IMR-90 (cell line): ENCODE data around the gene ORM1. TPM values are rescaled to one million over a fixed set of nuclear protein-coding genes. Genes with fewer than 3 reads are reported as not detected.

Source experiments
- ATAC-seq: fragments of 200-7000 bp; cut with Tn5 transposase; 2 replicates; pipeline ENCODE4 v1.9.1; 2020; ENCODE audit warnings: low read depth, mild to moderate bottlenecking, moderate library complexity
- BruUV-seq: library from RNA; stranded (reverse); fragments of 400-500 nt; replicated peaks from 2 replicates; lab custom pipeline; 2021; lab: Mats Ljungman, UMichigan
- CTCF ChIA-PET: fragments of 300-600 bp; formaldehyde crosslinking; extraction: SDS; loops from one replicate; lab custom pipeline; 2021; ENCODE audit warnings: antibody characterized with exemption; lab: Yijun Ruan, JAX
- POLR2A ChIA-PET: fragments of 300-600 bp; sonication (Branson Sonifier 250); formaldehyde crosslinking; loops from one replicate; lab custom pipeline; 2022; ENCODE audit warnings: antibody characterized with exemption; ENCODE audit not compliant: unreplicated experiment; lab: Charles Lee
- DNase-seq: peaks from one replicate; pipeline ENCODE4 v3.0.0; 2013
- H2AFZ ChIP-seq: replicated peaks from 2 replicates; pipeline ENCODE3; 2013; ENCODE audit warnings: low read length, mild to moderate bottlenecking; ENCODE audit not compliant: poor library complexity
- H2AK5ac ChIP-seq: 2 replicates; pipeline ENCODE4 v1.6.1; 2013; ENCODE audit warnings: low read depth, low read length, inconsistent platforms
- H2AK9ac ChIP-seq: replicated peaks from 2 replicates; pipeline ENCODE3; 2013; ENCODE audit warnings: mild to moderate bottlenecking, low read depth, low read length, moderate library complexity; ENCODE audit not compliant: poor library complexity
- H2BK120ac ChIP-seq: 2 replicates; pipeline ENCODE4 v1.6.1; 2013; ENCODE audit warnings: low read depth, low read length, inconsistent platforms
- H2BK15ac ChIP-seq: 3 replicates; pipeline ENCODE4 v1.6.1; 2013; ENCODE audit warnings: low read depth, low read length, inconsistent platforms
- H2BK20ac ChIP-seq: 2 replicates; pipeline ENCODE4 v1.6.1; 2013; ENCODE audit warnings: low read depth, mild to moderate bottlenecking, inconsistent platforms, low read length, moderate library complexity
- H2BK5ac ChIP-seq: 2 replicates; pipeline ENCODE4 v1.6.1; 2013; ENCODE audit warnings: mild to moderate bottlenecking, low read depth, low read length, inconsistent platforms; ENCODE audit not compliant: poor library complexity, severe bottlenecking
- H3K14ac ChIP-seq: replicated peaks from 2 replicates; pipeline ENCODE4 v1.6.1; 2013; ENCODE audit warnings: low read depth, low read length, inconsistent platforms
- H3K18ac ChIP-seq: 2 replicates; pipeline ENCODE4 v1.6.1; 2013; ENCODE audit warnings: low read depth, low read length, control low read depth
- H3K23ac ChIP-seq: 2 replicates; pipeline ENCODE4 v1.6.1; 2013; ENCODE audit warnings: low read depth, low read length, inconsistent platforms
- H3K27ac ChIP-seq: 2 replicates; pipeline ENCODE4 v1.5.1; 2013; ENCODE audit warnings: mild to moderate bottlenecking, control low read depth, low read length; ENCODE audit not compliant: insufficient read depth
- H3K27me3 ChIP-seq: 2 replicates; pipeline ENCODE4 v1.6.1; 2013; ENCODE audit warnings: low read length; ENCODE audit not compliant: control insufficient read depth, insufficient read depth
- H3K36me3 ChIP-seq: 2 replicates; pipeline ENCODE4 v1.6.1; 2013; ENCODE audit warnings: low read length, mixed read lengths; ENCODE audit not compliant: control insufficient read depth, insufficient read depth
- H3K4ac ChIP-seq: 2 replicates; pipeline ENCODE4 v1.6.1; 2013; ENCODE audit warnings: low read depth, low read length, inconsistent platforms
- H3K4me1 ChIP-seq: 2 replicates; pipeline ENCODE4 v1.6.1; 2013; ENCODE audit warnings: low read length, mixed read lengths; ENCODE audit not compliant: control insufficient read depth, insufficient read depth
- H3K4me2 ChIP-seq: 2 replicates; pipeline ENCODE4 v1.6.1; 2013; ENCODE audit warnings: low read depth, mild to moderate bottlenecking, control low read depth, low read length, moderate library complexity
- H3K4me3 ChIP-seq: 2 replicates; pipeline ENCODE4 v1.5.1; 2013; ENCODE audit warnings: low read depth, mild to moderate bottlenecking, control low read depth, low read length, moderate library complexity; ENCODE audit not compliant: insufficient read depth
- H3K56ac ChIP-seq: 2 replicates; pipeline ENCODE4 v1.6.1; 2013; ENCODE audit warnings: low read length, inconsistent platforms; ENCODE audit not compliant: insufficient read depth; ENCODE audit errors: extremely low read depth
- H3K79me1 ChIP-seq, 2 experiments: 2 replicates each; pipeline ENCODE4 v1.6.1; 2013; ENCODE audit warnings: low read length in 2 of 2, inconsistent platforms in 1 of 2, low read depth in 1 of 2
- H3K9ac ChIP-seq: 2 replicates; pipeline ENCODE4 v1.6.1; 2013; ENCODE audit warnings: low read depth, low read length, control low read depth
- H3K9me1 ChIP-seq: 2 replicates; pipeline ENCODE4 v1.6.1; 2013; ENCODE audit warnings: low read length, inconsistent platforms; ENCODE audit not compliant: insufficient read depth
- H3K9me3 ChIP-seq: 2 replicates; pipeline ENCODE4 v1.6.1; 2013; ENCODE audit warnings: low read length; ENCODE audit not compliant: control insufficient read depth, insufficient read depth
- H4K20me1 ChIP-seq: 2 replicates; pipeline ENCODE4 v1.6.1; 2013; ENCODE audit warnings: low read length, inconsistent platforms; ENCODE audit not compliant: insufficient read depth
- H4K5ac ChIP-seq: 2 replicates; pipeline ENCODE4 v1.6.1; 2013; ENCODE audit warnings: mild to moderate bottlenecking, low read depth, low read length, control low read depth
- H4K8ac ChIP-seq, 2 experiments: 2 replicates each; pipeline ENCODE4 v1.6.1; 2013; ENCODE audit warnings: low read depth in 2 of 2, low read length in 2 of 2, control low read depth in 1 of 2, inconsistent platforms in 1 of 2
- H4K91ac ChIP-seq: 2 replicates; pipeline ENCODE4 v1.6.1; 2013; ENCODE audit warnings: low read depth, low read length, inconsistent platforms; ENCODE audit not compliant: insufficient read depth
- BHLHE40 ChIP-seq: fragments of 150-350 bp; IDR thresholded peaks from 2 replicates; pipeline ENCODE4 v1.6.1; 2016; ENCODE audit warnings: mild to moderate bottlenecking, low read depth, low read length
- CHD1 ChIP-seq: IDR thresholded peaks from 2 replicates; pipeline ENCODE4 v1.6.1; 2012; ENCODE audit warnings: low read depth, low read length, improper control_type of control experiment
- FOS ChIP-seq: fragments of 150-350 bp; IDR thresholded peaks from 2 replicates; pipeline ENCODE4 v1.6.1; 2016; ENCODE audit warnings: low read depth, low read length
- MAFK ChIP-seq: IDR thresholded peaks from 2 replicates; pipeline ENCODE4 v1.6.1; 2012; ENCODE audit warnings: low read depth, low read length, improper control_type of control experiment
- MAZ ChIP-seq: IDR thresholded peaks from 2 replicates; pipeline ENCODE4 v1.6.1; 2012; ENCODE audit warnings: low read depth, mild to moderate bottlenecking, low read length, improper control_type of control experiment, moderate library complexity, borderline replicate concordance
- MXI1 ChIP-seq: IDR thresholded peaks from 2 replicates; pipeline ENCODE4 v1.6.1; 2012; ENCODE audit warnings: low read depth, mild to moderate bottlenecking, low read length, moderate library complexity, borderline replicate concordance
- NFE2L2 ChIP-seq: fragments of 150-350 bp; IDR thresholded peaks from 2 replicates; pipeline ENCODE4 v1.6.1; 2016; ENCODE audit warnings: low read depth, mild to moderate bottlenecking, low read length
- POLR2A ChIP-seq: IDR thresholded peaks from 2 replicates; pipeline ENCODE4 v1.6.1; 2012; ENCODE audit warnings: mild to moderate bottlenecking, low read depth, low read length
- RAD21 ChIP-seq: IDR thresholded peaks from 2 replicates; pipeline ENCODE4 v1.6.1; 2012; ENCODE audit warnings: low read length, improper control_type of control experiment
- RCOR1 ChIP-seq: IDR thresholded peaks from 2 replicates; pipeline ENCODE4 v1.6.1; 2012; ENCODE audit warnings: mild to moderate bottlenecking, low read length, improper control_type of control experiment; ENCODE audit not compliant: insufficient replicate concordance
- RFX5 ChIP-seq: IDR thresholded peaks from 2 replicates; pipeline ENCODE4 v1.8.0; 2012; ENCODE audit warnings: low read depth, mild to moderate bottlenecking, low read length, moderate library complexity
- SMC3 ChIP-seq: fragments of 150-350 bp; IDR thresholded peaks from 2 replicates; pipeline ENCODE4 v1.6.1; 2016; ENCODE audit warnings: low read depth, mild to moderate bottlenecking, antibody characterized with exemption, low read length, moderate library complexity
- WGBS, 2 experiments: methylation state at CpG; one replicate each; pipeline versions ENCODE4 v1.1.5 to v1.1.7; 2013; ENCODE audit warnings: missing lambda C conversion rate in 2 of 2; ENCODE audit not compliant: insufficient read length in 1 of 2; ENCODE audit errors: extremely low coverage in 2 of 2; 5-methylcytosine and 5-hydroxymethylcytosine counted together
- dilution Hi-C: fragments of 300-500 bp; cut with HindIII; formaldehyde crosslinking; loops from one replicate; pipeline ENCODE4 v1.14.3; 2018; ENCODE audit warnings: low sequenced_read_pairs; ENCODE audit not compliant: unreplicated experiment
- in situ Hi-C: fragments of 300-500 bp; cut with MboI; formaldehyde crosslinking; loops from 3 replicates; pipeline ENCODE4 v1.14.3; 2019; ENCODE audit warnings: low sequenced_read_pairs, inconsistent platforms, mixed read lengths
- intact Hi-C: fragments of 100-400 bp; cut with micrococcal nuclease; formaldehyde crosslinking; loops from 2 replicates; pipeline ENCODE4 v1.10.0; 2022
- polyA plus RNA-seq, 3 experiments: library from polyadenylated mRNA; depleted of rRNA; stranded (reverse); fragments of >200 nt; gene quantifications; 2 replicates each; pipeline ENCODE4 v1.2.3, GENCODE V29; 2012; ENCODE audit warnings: low replicate concordance in 1 of 3
- total RNA-seq: library from RNA; depleted of rRNA; stranded (reverse); fragments of >200 nt; gene quantifications from 2 replicates; pipeline ENCODE4 v1.2.3, GENCODE V29; 2012
- TF ChIP-seq, protein P1 (sequence below): fragments of 150-350 bp; IDR thresholded peaks from 2 replicates; pipeline ENCODE4 v1.6.1; 2017; ENCODE audit warnings: mild to moderate bottlenecking, antibody characterized with exemption, low read length, low read depth
- TF ChIP-seq, protein P2 (sequence below): conservative IDR thresholded peaks from 2 replicates; pipeline ENCODE4 v1.5.1; 2012; ENCODE audit warnings: mild to moderate bottlenecking, low read depth, low read length, improper control_type of control experiment
- TF ChIP-seq, protein P3 (sequence below): fragments of 150-350 bp; IDR thresholded peaks from 2 replicates; pipeline ENCODE4 v1.6.1; 2016; ENCODE audit warnings: low read depth, mild to moderate bottlenecking, low read length, moderate library complexity, borderline replicate concordance

ORM1 gene
- total and polyA plus RNA-seq, 2 of the 4 experiments (the other 2 are of a cell fraction) = 0.18 TPM; not detected in 1

DNA sequence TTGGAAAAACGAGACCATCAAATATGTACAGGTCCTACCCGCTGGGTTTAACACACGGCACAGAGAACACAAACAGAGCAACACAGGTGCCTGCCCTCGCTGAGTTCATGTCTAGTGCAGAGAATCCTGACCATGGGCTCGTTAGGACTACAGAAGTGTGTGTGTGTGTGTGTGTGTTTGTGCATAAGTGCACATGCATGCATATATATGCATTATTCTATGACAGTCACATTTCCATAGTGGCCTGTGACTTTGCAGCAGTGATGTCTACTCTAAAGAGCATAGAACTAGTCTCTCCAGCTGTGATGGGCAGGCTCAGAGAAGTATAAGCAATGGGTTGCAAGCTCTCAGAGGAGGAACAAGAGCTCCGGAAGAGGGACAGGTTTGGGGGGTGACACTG, 34.5 kb downstream of the ORM1 start:
- peaks cover 64% of the 10 kb centered on the region for H3K36me3 ChIP-seq
- H2BK20ac ChIP-seq = no peak overlapping the region
- no peak overlapping the region for H3K27ac ChIP-seq
- no peak overlapping the region for H2AFZ ChIP-seq
- H3K9me1 ChIP-seq = no peaks in the 10 kb centered on the region
- no peak overlapping the region for H4K8ac ChIP-seq
- H3K23ac ChIP-seq = no peak overlapping the region
- no peak overlapping the region for H3K14ac ChIP-seq
- H2BK5ac ChIP-seq = no peak overlapping the region
- no peaks in the 10 kb centered on the region for H3K27me3 ChIP-seq
- 100% methylated on average over 1 of the region's 6 CpGs; no CpG with 5 or more reads in 1 of the 2 experiments for WGBS, 2 experiments
- H3K9me3 ChIP-seq = no peaks in the 10 kb centered on the region
- DNase-seq (no peak), ATAC-seq (no peak)
- H3K4me2 ChIP-seq = no peak overlapping the region
- H2AK9ac ChIP-seq = no peak overlapping the region
- no peak overlapping the region for H4K91ac ChIP-seq
- no peak overlapping the region for H3K4ac ChIP-seq
- no peak overlapping the region for H3K9ac ChIP-seq
- no peak overlapping the region for H3K4me3 ChIP-seq
- H3K18ac ChIP-seq = no peak overlapping the region
- BruUV-seq = no TSS peak
- H3K4me1 ChIP-seq = peaks cover 2% of the 10 kb centered on the region; the same call in 1 of the 2 replicates
- no peaks in the 10 kb centered on the region; a peak in 1 of 4 replicates for H3K79me1 ChIP-seq
- H4K5ac ChIP-seq = no peak overlapping the region
- H2BK15ac ChIP-seq = no peak overlapping the region
- no peak overlapping the region for H2BK120ac ChIP-seq
- intact Hi-C loops (no loop called here), dilution Hi-C loops (no loop called here), in situ Hi-C loops (no loop called here)
- TF ChIP-seq CHD1 (no peak), SMC3 (no peak), POLR2A (no peak), BHLHE40 (no peak), MAZ (no peak), RFX5 (no peak), FOS (no peak), RCOR1 (no peak), MXI1 (no peak), NFE2L2 (no peak), MAFK (no peak), RAD21 (no peak)
- TF ChIP-seq, protein P1, sequence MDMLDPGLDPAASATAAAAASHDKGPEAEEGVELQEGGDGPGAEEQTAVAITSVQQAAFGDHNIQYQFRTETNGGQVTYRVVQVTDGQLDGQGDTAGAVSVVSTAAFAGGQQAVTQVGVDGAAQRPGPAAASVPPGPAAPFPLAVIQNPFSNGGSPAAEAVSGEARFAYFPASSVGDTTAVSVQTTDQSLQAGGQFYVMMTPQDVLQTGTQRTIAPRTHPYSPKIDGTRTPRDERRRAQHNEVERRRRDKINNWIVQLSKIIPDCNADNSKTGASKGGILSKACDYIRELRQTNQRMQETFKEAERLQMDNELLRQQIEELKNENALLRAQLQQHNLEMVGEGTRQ = no peak
- TF ChIP-seq, protein P2, sequence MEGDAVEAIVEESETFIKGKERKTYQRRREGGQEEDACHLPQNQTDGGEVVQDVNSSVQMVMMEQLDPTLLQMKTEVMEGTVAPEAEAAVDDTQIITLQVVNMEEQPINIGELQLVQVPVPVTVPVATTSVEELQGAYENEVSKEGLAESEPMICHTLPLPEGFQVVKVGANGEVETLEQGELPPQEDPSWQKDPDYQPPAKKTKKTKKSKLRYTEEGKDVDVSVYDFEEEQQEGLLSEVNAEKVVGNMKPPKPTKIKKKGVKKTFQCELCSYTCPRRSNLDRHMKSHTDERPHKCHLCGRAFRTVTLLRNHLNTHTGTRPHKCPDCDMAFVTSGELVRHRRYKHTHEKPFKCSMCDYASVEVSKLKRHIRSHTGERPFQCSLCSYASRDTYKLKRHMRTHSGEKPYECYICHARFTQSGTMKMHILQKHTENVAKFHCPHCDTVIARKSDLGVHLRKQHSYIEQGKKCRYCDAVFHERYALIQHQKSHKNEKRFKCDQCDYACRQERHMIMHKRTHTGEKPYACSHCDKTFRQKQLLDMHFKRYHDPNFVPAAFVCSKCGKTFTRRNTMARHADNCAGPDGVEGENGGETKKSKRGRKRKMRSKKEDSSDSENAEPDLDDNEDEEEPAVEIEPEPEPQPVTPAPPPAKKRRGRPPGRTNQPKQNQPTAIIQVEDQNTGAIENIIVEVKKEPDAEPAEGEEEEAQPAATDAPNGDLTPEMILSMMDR = no peak
- TF ChIP-seq, protein P3, sequence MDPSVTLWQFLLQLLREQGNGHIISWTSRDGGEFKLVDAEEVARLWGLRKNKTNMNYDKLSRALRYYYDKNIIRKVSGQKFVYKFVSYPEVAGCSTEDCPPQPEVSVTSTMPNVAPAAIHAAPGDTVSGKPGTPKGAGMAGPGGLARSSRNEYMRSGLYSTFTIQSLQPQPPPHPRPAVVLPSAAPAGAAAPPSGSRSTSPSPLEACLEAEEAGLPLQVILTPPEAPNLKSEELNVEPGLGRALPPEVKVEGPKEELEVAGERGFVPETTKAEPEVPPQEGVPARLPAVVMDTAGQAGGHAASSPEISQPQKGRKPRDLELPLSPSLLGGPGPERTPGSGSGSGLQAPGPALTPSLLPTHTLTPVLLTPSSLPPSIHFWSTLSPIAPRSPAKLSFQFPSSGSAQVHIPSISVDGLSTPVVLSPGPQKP = no peak
- H2AK5ac ChIP-seq = no peak overlapping the region
- ChIA-PET CTCF (no interaction called here), POLR2A (no interaction called here)
- H4K20me1 ChIP-seq = no peaks in the 10 kb centered on the region
- H3K56ac ChIP-seq = no peak overlapping the region
